Epithelial cell of esophagus (primary cell): Measurements from ENCODE around the gene PHF3.

Experiments
- DNase-seq: peaks from one replicate; pipeline ENCODE4 v3.0.0; 2010; ENCODE audit warnings: low read depth
- H3K4me3 ChIP-seq: 2 replicates; pipeline ENCODE4 v1.5.1; 2011; ENCODE audit warnings: mild to moderate bottlenecking, low read length, control low read depth
- TF ChIP-seq, protein P1 (sequence below): IDR thresholded peaks from 2 replicates; pipeline ENCODE4 v1.5.1; 2011; ENCODE audit warnings: low read depth, mild to moderate bottlenecking, low read length, control low read depth, inconsistent platforms; ENCODE audit not compliant: insufficient read depth; ENCODE audit errors: missing control alignments

PHF3 gene

DNA sequence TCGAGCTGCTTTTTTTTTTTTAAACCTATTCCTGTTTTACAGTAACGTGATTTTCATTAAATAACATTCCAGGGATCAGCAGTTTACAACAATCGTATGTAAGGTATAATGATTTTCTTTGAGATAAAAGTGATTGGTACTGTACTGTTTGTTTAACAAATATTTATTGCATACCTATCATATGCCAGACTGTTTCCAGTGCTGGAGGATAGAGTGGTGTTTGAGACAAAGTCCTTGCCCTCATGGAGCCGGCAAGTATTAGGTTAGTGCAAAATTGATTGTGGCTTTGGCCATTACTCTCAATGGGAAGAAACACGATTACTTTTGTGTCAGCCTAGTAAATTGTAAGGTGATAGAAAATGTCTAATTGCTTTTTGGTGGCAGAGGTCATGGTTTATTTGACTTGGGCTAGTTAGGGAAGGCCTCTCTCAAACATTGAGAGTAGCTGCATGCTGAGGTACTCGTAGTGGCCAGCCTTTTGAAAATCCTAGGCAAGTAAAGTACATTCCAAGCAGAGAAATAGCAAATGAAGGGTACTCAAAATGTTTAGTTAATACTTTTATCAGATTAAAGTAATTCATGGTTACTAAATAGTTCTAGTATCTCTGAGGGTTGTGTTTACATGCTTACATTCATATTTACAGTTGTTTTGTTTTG is 35.6 kb downstream of the PHF3 start:
- no peak overlapping the region for H3K4me3 ChIP-seq
- no peak for DNase-seq
- TF ChIP-seq, protein P1, sequence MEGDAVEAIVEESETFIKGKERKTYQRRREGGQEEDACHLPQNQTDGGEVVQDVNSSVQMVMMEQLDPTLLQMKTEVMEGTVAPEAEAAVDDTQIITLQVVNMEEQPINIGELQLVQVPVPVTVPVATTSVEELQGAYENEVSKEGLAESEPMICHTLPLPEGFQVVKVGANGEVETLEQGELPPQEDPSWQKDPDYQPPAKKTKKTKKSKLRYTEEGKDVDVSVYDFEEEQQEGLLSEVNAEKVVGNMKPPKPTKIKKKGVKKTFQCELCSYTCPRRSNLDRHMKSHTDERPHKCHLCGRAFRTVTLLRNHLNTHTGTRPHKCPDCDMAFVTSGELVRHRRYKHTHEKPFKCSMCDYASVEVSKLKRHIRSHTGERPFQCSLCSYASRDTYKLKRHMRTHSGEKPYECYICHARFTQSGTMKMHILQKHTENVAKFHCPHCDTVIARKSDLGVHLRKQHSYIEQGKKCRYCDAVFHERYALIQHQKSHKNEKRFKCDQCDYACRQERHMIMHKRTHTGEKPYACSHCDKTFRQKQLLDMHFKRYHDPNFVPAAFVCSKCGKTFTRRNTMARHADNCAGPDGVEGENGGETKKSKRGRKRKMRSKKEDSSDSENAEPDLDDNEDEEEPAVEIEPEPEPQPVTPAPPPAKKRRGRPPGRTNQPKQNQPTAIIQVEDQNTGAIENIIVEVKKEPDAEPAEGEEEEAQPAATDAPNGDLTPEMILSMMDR = no peak

GRCh38 chr6:63672582-63673129 is 37.1 kb downstream of the PHF3 start:
- TF ChIP-seq, protein P1 = no peak
- no peak for DNase-seq
- no peak overlapping the region for H3K4me3 ChIP-seq

DNA sequence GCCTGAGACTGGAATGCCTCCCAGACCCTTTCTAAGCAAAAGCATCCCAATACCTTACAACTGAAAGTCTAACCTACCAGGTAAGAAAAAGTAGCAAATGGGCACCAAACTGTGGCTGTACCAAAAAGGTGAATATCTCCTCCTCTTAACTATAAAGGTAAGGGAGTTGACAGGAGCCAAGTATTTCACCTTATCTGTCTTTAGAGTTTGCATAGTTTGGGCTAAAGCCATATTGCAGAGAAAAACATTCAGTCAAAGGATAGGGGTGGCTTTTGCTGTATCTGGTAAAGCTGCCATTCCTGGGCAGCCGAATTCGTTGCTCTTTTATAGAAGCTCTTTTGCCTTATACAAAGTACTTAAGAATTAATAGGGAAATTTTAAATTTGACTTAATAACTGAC is 38.1 kb downstream of the PHF3 start:
- H3K4me3 ChIP-seq = no peak overlapping the region
- TF ChIP-seq, protein P1 = no peak
- no peak for DNase-seq

GRCh38 chr6:63674635-63675034 is 39.0 kb downstream of the PHF3 start:
- DNase-seq = no peak

GRCh38 chr6:63675138-63675537 is 39.5 kb downstream of the PHF3 start:
- TF ChIP-seq, protein P1 = no peak
- no peak overlapping the region for H3K4me3 ChIP-seq
- DNase-seq = no peak

More at GRCh38 chr6:63674635-63675034, 39.0 kb downstream of the PHF3 start:
- TF ChIP-seq, protein P1 = no peak
- H3K4me3 ChIP-seq = no peak overlapping the region

DNA sequence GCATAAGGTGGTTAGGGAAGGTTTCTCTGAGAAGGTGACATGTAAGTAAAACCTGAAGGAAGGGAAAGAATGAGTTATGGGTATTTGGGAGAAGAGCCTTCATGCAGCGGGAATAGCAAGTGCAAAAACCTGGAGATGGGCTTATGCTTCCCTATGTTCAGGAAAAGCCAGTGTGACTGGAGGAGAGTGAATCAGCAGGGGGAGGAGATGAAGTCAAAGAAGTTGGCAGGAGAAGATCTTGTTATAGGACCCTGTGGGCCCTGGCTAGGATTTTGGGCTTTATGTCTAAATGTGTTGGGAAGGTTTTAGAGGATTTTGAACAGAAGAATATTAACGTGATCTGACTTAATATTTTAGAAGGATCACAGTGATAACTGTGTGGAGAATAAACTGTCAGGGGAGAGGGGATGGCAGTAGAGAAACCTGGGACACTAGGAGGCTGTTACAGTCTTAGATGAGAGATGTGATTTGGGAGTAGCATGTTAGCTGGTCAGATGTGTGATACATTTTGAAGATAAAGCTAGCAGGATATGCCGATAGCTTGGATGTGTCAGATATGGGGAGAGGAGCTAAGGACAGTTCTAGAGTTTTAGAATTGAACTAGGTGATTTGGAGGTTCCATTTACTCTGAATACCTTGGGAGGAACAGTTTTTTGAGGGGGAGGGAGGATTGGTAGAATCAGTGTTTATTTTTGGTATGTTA is 41.0 kb downstream of the PHF3 start:
- H3K4me3 ChIP-seq = no peak overlapping the region
- peak; percentile 33 for DNase-seq
- TF ChIP-seq, protein P1 = no peak
